K562 (cell line): ENCODE results near the gene RPS8. TPM values are rescaled to one million over a fixed set of nuclear protein-coding genes. Genes with fewer than 3 reads are reported as not detected.

Source experiments
- BHLHE40 ChIP-seq: IDR thresholded peaks from 2 replicates; pipeline ENCODE4 v1.6.1; 2011; ENCODE audit warnings: low read length, improper control_type of control experiment
- CBFB ChIP-seq: sonication (generic); formaldehyde crosslinking; IDR thresholded peaks from 2 replicates; pipeline ENCODE4 v1.4.0; 2020; ENCODE audit warnings: mild to moderate bottlenecking, missing genetic modification reagents
- CBX1 ChIP-seq: sonication (generic); IDR thresholded peaks from 2 replicates; pipeline ENCODE4 v1.6.1; 2016; ENCODE audit warnings: antibody characterized with exemption, low read depth, mild to moderate bottlenecking
- CREM ChIP-seq: IDR thresholded peaks from 2 replicates; pipeline ENCODE4 v1.6.1; 2014; ENCODE audit warnings: antibody characterized with exemption, low read depth
- HMBOX1 ChIP-seq: sonication (generic); IDR thresholded peaks from 2 replicates; pipeline ENCODE4 v1.6.1; 2016
- IRF2 ChIP-seq: sonication (generic); formaldehyde crosslinking; IDR thresholded peaks from 2 replicates; pipeline ENCODE4 v1.8.1; 2022; ENCODE audit warnings: mild to moderate bottlenecking, missing genetic modification reagents
- KLF1 ChIP-seq: fragments of 450-650 bp; IDR thresholded peaks from 2 replicates; pipeline ENCODE4 v1.6.1; 2016; ENCODE audit warnings: missing genetic modification characterization, missing compliant biosample characterization
- MLX ChIP-seq, 2 experiments: fragments of 450-650 bp in 1 of 2; sonication (generic) in 1 of 2; formaldehyde crosslinking; conservative IDR thresholded peaks; 2 replicates each; pipeline versions ENCODE4 v1.4.0 to v1.8.1; 2020 to 2022; ENCODE audit warnings: mild to moderate bottlenecking in 1 of 2, missing genetic modification reagents in 1 of 2
- PKNOX1 ChIP-seq: fragments of 450-650 bp; IDR thresholded peaks from 2 replicates; pipeline ENCODE4 v1.6.1; 2016
- RBFOX2 ChIP-seq: fragments of 200-400 bp; formaldehyde crosslinking; IDR thresholded peaks from 2 replicates; pipeline ENCODE4 v1.6.1; 2017; ENCODE audit warnings: low read depth, mild to moderate bottlenecking, low read length, moderate library complexity
- RBM39 ChIP-seq: fragments of 200-400 bp; formaldehyde crosslinking; optimal IDR thresholded peaks from 2 replicates; pipeline ENCODE3; 2018; ENCODE audit warnings: low read depth, low read length
- TFAP4 ChIP-seq: sonication (generic); formaldehyde crosslinking; IDR thresholded peaks from 2 replicates; pipeline ENCODE4 v1.8.0; 2022; ENCODE audit warnings: missing genetic modification reagents, mild to moderate bottlenecking, moderate library complexity, borderline replicate concordance
- ZBTB7A ChIP-seq: IDR thresholded peaks from 2 replicates; pipeline ENCODE4 v1.6.1; 2011; ENCODE audit warnings: low read depth, mild to moderate bottlenecking, low read length, moderate library complexity, borderline replicate concordance; ENCODE audit not compliant: control insufficient read depth
- ZNF133 ChIP-seq: fragments of 250-450 bp; sonication (Bioruptor Pico); IDR thresholded peaks from 2 replicates; pipeline ENCODE4 v1.4.0; 2020; ENCODE audit warnings: mild to moderate bottlenecking
- ZNF175 ChIP-seq: fragments of 200-800 bp; sonication (Bioruptor generic); IDR thresholded peaks from 2 replicates; pipeline ENCODE4 v1.6.1; 2016; ENCODE audit warnings: low read depth, mild to moderate bottlenecking, missing genetic modification characterization, missing compliant biosample characterization
- ZNF431 ChIP-seq: sonication (generic); formaldehyde crosslinking; IDR thresholded peaks from 2 replicates; pipeline ENCODE4 v1.8.0; 2022; ENCODE audit warnings: mild to moderate bottlenecking, missing genetic modification reagents
- ZNF592 ChIP-seq: fragments of 450-650 bp; IDR thresholded peaks from 2 replicates; pipeline ENCODE4 v1.6.1; 2017; ENCODE audit warnings: antibody characterized with exemption, mild to moderate bottlenecking
- polyA plus RNA-seq, 8 experiments: library from polyadenylated mRNA; depleted of rRNA in 4 of 8; stranded (reverse) in 5 of 8; unstranded in 3 of 8; fragments of >200 nt; fragmentation: Nextera tagmentation in 2 of 8; fragmentation: Illumina TruSeq in 1 of 8; extraction: Ambion mirVana in 2 of 8; extraction: Trizol in 1 of 8; gene quantifications; 2 replicates each; pipeline versions ENCODE4 v1.2.1 to v1.2.3, GENCODE V29; 2011 to 2014; ENCODE audit warnings: inconsistent platforms in 1 of 8, missing spikeins in 1 of 8
- total RNA-seq, 7 experiments: library from RNA; depleted of rRNA in 6 of 7; stranded (reverse); fragments of >200 nt in 6 of 7; fragmentation: Illumina TruSeq in 2 of 7; extraction: Trizol in 2 of 7; gene quantifications; 2 replicates each; pipeline versions ENCODE4 v1.2.1 to v1.2.3, GENCODE V29; 2011 to 2021; ENCODE audit warnings: low replicate concordance in 1 of 7

RPS8 gene
- total and polyA plus RNA-seq, 9 of the 15 experiments (the other 6 are each of a cell fraction or from before 2014, with no cell fraction given): 2,431 to 4,168 (median 3,109) TPM

GRCh38 chr1:44775078-44775929 lies at the start of gene RPS8 (continued):
- TF ChIP-seq KLF1 (tag) (peak; percentile 81), BHLHE40 (peak; percentile 69), HMBOX1 (peak; percentile 28; the same call in 1 of the 2 replicates), RBM39 (peak; percentile 97), ZNF592 (peak; percentile 87), ZNF133 (CRISPR knock-in tag) (no peak), ZNF431 (CRISPR knock-in tag) (peak; percentile 69), ZNF175 (CRISPR knock-in tag) (peak; percentile 63; the same call in 1 of the 2 replicates), CBFB (CRISPR knock-in tag) (peak; percentile 100), IRF2 (CRISPR knock-in tag) (0 out of 2 replicates have a peak, but pooled peaks have one; percentile 34), CREM (peak; percentile 100), PKNOX1 (peak; percentile 59), CBX1 (peak; percentile 88), ZBTB7A (peak; percentile 100), RBFOX2 (peak; percentile 100), MLX (CRISPR knock-in tag; conservative IDR thresholded peaks at IDR 0.05) (0 out of 4 replicates have a peak, but pooled peaks of 1 of the 2 experiments have one; percentile 46), TFAP4 (CRISPR knock-in tag) (peak; percentile 94)
